ENCODE measurements around the gene MYH16.

DNA sequence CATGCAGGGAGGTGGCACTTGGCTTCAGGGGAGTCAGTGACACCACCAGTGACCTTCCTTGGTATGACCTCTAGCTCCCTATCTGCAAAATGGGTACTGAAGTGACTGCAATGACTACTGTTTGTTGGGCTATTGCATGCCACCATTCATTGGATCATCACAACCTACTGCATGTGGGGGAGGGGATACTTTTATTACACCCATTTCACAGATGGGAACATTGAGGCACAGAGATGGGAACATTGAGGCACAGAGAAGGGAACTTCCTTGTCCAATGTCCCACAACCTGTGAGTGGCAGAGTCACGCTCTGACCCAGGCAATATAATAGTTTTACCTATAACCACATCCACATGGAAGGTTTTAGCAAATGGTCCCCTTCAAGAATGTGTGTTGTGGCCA lies 12.2 kb upstream of the MYH16 start:
- TF ChIP-seq, protein P1, sequence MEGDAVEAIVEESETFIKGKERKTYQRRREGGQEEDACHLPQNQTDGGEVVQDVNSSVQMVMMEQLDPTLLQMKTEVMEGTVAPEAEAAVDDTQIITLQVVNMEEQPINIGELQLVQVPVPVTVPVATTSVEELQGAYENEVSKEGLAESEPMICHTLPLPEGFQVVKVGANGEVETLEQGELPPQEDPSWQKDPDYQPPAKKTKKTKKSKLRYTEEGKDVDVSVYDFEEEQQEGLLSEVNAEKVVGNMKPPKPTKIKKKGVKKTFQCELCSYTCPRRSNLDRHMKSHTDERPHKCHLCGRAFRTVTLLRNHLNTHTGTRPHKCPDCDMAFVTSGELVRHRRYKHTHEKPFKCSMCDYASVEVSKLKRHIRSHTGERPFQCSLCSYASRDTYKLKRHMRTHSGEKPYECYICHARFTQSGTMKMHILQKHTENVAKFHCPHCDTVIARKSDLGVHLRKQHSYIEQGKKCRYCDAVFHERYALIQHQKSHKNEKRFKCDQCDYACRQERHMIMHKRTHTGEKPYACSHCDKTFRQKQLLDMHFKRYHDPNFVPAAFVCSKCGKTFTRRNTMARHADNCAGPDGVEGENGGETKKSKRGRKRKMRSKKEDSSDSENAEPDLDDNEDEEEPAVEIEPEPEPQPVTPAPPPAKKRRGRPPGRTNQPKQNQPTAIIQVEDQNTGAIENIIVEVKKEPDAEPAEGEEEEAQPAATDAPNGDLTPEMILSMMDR (IDR thresholded peaks at IDR 0.05): no peak
- TF ChIP-seq POLR2A (IDR thresholded peaks at IDR 0.05): no peak
- TF ChIP-seq POLR2AphosphoS5 (IDR thresholded peaks at IDR 0.05): no peak
